ENCODE results near the gene HIVEP2.

DNA sequence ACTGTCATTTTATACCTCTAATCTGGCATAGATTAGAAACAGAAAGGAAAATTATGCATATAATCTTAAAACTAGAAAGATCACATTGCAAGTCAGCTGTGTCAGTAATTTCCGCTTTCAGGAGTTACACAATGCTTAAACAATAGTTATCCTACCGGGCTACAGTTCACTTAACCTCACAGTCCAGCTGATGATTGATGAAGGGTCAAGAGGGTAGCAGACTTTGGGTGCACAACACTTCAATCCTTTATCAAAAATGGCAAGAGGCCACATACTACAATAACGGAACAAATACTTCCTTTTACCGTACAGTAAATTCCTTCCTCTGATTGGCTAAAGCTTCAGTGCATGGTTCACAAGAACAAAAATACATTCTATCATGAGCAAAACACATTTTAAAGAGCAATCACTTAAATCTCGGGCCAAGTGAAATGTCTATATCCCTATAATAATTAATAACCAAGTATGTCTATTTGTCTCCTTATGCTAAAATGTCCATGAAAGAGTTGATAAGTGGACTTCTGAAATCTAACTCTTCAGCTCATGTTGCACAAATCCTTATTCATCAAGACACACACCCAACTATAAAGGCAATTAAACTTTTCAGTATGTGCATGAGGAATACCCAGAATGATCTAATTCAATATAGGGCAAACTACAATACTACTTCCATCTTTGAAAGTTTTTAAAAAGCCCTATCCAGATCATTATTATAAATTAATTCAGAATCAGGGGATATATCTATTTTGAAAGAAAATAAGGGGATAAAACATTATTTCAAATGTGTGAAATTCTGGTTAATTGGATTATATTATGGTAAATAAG is 76.8 kb downstream of the HIVEP2 start:
- TF ChIP-seq CTCF (IDR thresholded peaks at IDR 0.05) (no peak), POLR2A (IDR thresholded peaks at IDR 0.05) (no peak)
